ENCODE measurements around the gene AUTS2.

AUTS2 gene

GRCh38 chr7:70608229-70608628 is 1010.0 kb downstream of the AUTS2 start:
- POLR2A ChIA-PET: no interaction called here
- CTCF ChIA-PET: interaction anchor here (0.6 kb wide), 1 partner anchor 81 kb away, joined by 6 read pairs; no protein-coding TSS in a partner anchor
- TF ChIP-seq TARDBP (IDR thresholded peaks at IDR 0.05) (no peak), BHLHE40 (IDR thresholded peaks at IDR 0.05; ENCODE audit: borderline replicate concordance) (no peak), NFRKB (IDR thresholded peaks at IDR 0.05) (no peak), HDGF (IDR thresholded peaks at IDR 0.05; ENCODE audit: borderline replicate concordance) (no peak), ZNF384 (IDR thresholded peaks at IDR 0.05) (no peak), SUZ12 (IDR thresholded peaks at IDR 0.05) (no peak), LEF1 (IDR thresholded peaks at IDR 0.05; ENCODE audit: borderline replicate concordance) (no peak), L3MBTL2 (conservative IDR thresholded peaks at IDR 0.05) (no peak), SP1 (IDR thresholded peaks at IDR 0.05) (no peak), ARNT (IDR thresholded peaks at IDR 0.05) (no peak), ELF4 (IDR thresholded peaks at IDR 0.05) (no peak), FOXK2 (IDR thresholded peaks at IDR 0.05) (no peak), FOXA1 (IDR thresholded peaks at IDR 0.05) (no peak), CTBP1 (IDR thresholded peaks at IDR 0.05; ENCODE audit: borderline replicate concordance) (no peak), PKNOX1 (IDR thresholded peaks at IDR 0.05) (no peak)
- no peak for DNase-seq (ENCODE audit: extremely low spot score)

DNA sequence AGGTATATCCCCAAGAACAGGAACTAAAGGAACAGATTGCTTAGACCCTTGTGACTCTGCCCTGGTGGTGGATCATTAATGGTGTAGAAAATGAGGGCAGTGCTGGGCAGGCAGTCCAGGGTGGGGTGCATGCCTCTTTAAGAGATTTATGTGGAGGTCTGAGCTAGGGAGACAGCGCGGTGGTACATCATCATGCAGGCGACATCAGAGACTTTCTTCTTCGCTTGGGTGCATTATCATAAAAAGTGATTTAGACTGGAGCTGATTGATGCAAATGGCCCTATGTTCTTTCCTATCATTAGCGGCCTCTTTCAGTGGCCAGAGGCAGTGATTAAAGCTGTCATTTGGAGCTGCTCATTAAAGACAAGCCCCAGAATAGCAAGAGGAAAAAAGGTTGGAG is 1014.5 kb downstream of the AUTS2 start:
- POLR2A ChIA-PET: no interaction called here
- CTCF ChIA-PET: interaction anchor here (1.2 kb wide), 1 partner anchor 16 kb away, joined by 3 read pairs; no protein-coding TSS in a partner anchor
- TF ChIP-seq FOXA1 (IDR thresholded peaks at IDR 0.05): no peak
- TF ChIP-seq L3MBTL2 (conservative IDR thresholded peaks at IDR 0.05): no peak
- TF ChIP-seq PKNOX1 (IDR thresholded peaks at IDR 0.05): peak; percentile 44
- TF ChIP-seq NFRKB (IDR thresholded peaks at IDR 0.05): no peak
- TF ChIP-seq BHLHE40 (IDR thresholded peaks at IDR 0.05; ENCODE audit: borderline replicate concordance): no peak
- no peak for DNase-seq (ENCODE audit: extremely low spot score)

GRCh38 chr7:70614237-70615045 is 1016.2 kb downstream of the AUTS2 start:
- no peak for TF ChIP-seq SUZ12 (IDR thresholded peaks at IDR 0.05)
- no peak for TF ChIP-seq ARNT (IDR thresholded peaks at IDR 0.05)
- TF ChIP-seq ELF4 (IDR thresholded peaks at IDR 0.05): no peak
- TF ChIP-seq PKNOX1 (IDR thresholded peaks at IDR 0.05): no peak
- POLR2A ChIA-PET: no interaction called here
- CTCF ChIA-PET: interaction anchor here (0.6 to 0.7 kb wide), 2 partner anchors 17 to 1206 kb away, joined by 3 to 4 read pairs; no protein-coding TSS in a partner anchor
- DNase-seq (ENCODE audit: extremely low spot score): no peak

GRCh38 chr7:70615066-70615606 is 1016.9 kb downstream of the AUTS2 start:
- TF ChIP-seq FOXK2 (IDR thresholded peaks at IDR 0.05): no peak
- no peak for TF ChIP-seq SUZ12 (IDR thresholded peaks at IDR 0.05)
- TF ChIP-seq NFRKB (IDR thresholded peaks at IDR 0.05): no peak
- POLR2A ChIA-PET: interaction anchor here (0.5 to 1.2 kb wide), 2 partner anchors 20 to 22 kb away, joined by 3 to 4 read pairs; no protein-coding TSS in a partner anchor
- CTCF ChIA-PET: no interaction called here
- no peak for DNase-seq (ENCODE audit: extremely low spot score)

GRCh38 chr7:70616211-70616610 is 1017.9 kb downstream of the AUTS2 start:
- CTCF ChIA-PET: no interaction called here
- no peak for DNase-seq (ENCODE audit: extremely low spot score)

DNA sequence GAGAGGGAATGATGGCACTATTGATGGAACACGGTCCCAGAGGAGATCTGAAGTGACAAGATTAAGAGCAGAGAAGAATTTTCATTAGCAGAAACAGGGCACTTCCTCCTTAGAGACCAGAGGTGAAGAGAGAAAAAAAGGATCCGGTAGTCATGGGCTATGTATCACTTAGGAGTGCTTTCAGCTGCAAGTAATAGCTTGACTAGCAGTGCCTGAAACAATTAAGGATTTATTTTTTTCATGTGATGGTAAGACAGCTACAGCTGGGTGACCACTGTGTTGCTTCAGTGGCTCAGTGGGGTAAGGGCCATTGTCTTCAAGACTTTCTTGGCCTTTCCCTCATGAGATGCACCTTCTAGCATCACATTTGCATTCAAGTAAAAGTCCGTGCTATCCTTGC is 1018.5 kb downstream of the AUTS2 start:
- no peak for DNase-seq (ENCODE audit: extremely low spot score)
- CTCF ChIA-PET: no interaction called here
- no peak for TF ChIP-seq LEF1 (IDR thresholded peaks at IDR 0.05; ENCODE audit: borderline replicate concordance)
- no peak for TF ChIP-seq PKNOX1 (IDR thresholded peaks at IDR 0.05)
- TF ChIP-seq NFRKB (IDR thresholded peaks at IDR 0.05): no peak
- TF ChIP-seq TARDBP (IDR thresholded peaks at IDR 0.05): no peak
- no peak for TF ChIP-seq FOXK2 (IDR thresholded peaks at IDR 0.05)
- TF ChIP-seq ZNF384 (IDR thresholded peaks at IDR 0.05): no peak
- TF ChIP-seq BHLHE40 (IDR thresholded peaks at IDR 0.05; ENCODE audit: borderline replicate concordance): no peak
- TF ChIP-seq FOXM1 (IDR thresholded peaks at IDR 0.05; ENCODE audit: borderline replicate concordance): no peak
- TF ChIP-seq SP1 (IDR thresholded peaks at IDR 0.05): no peak
- TF ChIP-seq FOXA1 (IDR thresholded peaks at IDR 0.05): no peak
- no peak for TF ChIP-seq HDGF (IDR thresholded peaks at IDR 0.05; ENCODE audit: borderline replicate concordance)
- TF ChIP-seq ARNT (IDR thresholded peaks at IDR 0.05): no peak
- no peak for TF ChIP-seq CTBP1 (IDR thresholded peaks at IDR 0.05; ENCODE audit: borderline replicate concordance)
- TF ChIP-seq L3MBTL2 (conservative IDR thresholded peaks at IDR 0.05): no peak
- TF ChIP-seq ELF4 (IDR thresholded peaks at IDR 0.05): no peak
- no peak for TF ChIP-seq SUZ12 (IDR thresholded peaks at IDR 0.05)
- POLR2A ChIA-PET: no interaction called here

More at GRCh38 chr7:70616211-70616610, 1017.9 kb downstream of the AUTS2 start:
- POLR2A ChIA-PET: interaction anchor here (1.2 kb wide), 1 partner anchor 21 kb away, joined by 4 read pairs; no protein-coding TSS in a partner anchor
- TF ChIP-seq FOXM1 (IDR thresholded peaks at IDR 0.05; ENCODE audit: borderline replicate concordance) (no peak), LEF1 (IDR thresholded peaks at IDR 0.05; ENCODE audit: borderline replicate concordance) (no peak), BHLHE40 (IDR thresholded peaks at IDR 0.05; ENCODE audit: borderline replicate concordance) (no peak), ELF4 (IDR thresholded peaks at IDR 0.05) (no peak)
